Ovary (tissue), 3 donors: ENCODE data around the gene SON.

Source experiments
- EP300 ChIP-seq: sonication (generic); formaldehyde crosslinking; IDR thresholded peaks from one replicate; pipeline ENCODE4 v1.6.1; 2017; ENCODE audit warnings: antibody characterized with exemption
- POLR2A ChIP-seq: fragments of 450-650 bp; IDR thresholded peaks from one replicate; pipeline ENCODE4 v1.6.1; 2017; ENCODE audit warnings: antibody characterized with exemption, mild to moderate bottlenecking, moderate library complexity
- TF ChIP-seq, protein P1 (sequence below), 3 donors: fragments of 450-650 bp in 2 of 3; fragments of 200-600 bp in 1 of 3; IDR thresholded peaks; one replicate each; pipeline versions ENCODE4 v1.5.1 to v1.8.0; 2016 to 2022; ENCODE audit warnings: antibody characterized with exemption in 3 of 3, mild to moderate bottlenecking in 1 of 3
- donor health status: DM: no; HTN: no; CAD: no.

DNA sequence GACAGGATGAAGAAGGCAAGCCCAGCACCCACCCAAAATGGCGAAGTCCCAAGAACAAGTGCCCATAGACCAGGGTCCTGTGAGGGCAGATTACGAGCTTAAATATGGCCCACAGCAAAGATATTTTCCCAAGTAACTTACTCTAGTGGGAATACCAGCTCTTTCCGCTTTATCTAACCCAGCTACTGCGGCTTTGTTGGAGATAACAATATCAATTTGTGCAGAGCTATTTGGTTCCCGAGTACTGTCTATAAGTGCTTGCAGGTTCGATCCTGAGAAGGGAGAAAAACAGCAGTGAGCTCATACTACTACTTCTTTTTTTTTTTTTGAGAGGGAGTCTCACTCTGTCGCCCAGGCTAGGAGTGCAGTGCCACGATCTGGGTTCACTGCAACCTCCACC lies 37.0 kb upstream of the SON start:
- TF ChIP-seq, protein P1, sequence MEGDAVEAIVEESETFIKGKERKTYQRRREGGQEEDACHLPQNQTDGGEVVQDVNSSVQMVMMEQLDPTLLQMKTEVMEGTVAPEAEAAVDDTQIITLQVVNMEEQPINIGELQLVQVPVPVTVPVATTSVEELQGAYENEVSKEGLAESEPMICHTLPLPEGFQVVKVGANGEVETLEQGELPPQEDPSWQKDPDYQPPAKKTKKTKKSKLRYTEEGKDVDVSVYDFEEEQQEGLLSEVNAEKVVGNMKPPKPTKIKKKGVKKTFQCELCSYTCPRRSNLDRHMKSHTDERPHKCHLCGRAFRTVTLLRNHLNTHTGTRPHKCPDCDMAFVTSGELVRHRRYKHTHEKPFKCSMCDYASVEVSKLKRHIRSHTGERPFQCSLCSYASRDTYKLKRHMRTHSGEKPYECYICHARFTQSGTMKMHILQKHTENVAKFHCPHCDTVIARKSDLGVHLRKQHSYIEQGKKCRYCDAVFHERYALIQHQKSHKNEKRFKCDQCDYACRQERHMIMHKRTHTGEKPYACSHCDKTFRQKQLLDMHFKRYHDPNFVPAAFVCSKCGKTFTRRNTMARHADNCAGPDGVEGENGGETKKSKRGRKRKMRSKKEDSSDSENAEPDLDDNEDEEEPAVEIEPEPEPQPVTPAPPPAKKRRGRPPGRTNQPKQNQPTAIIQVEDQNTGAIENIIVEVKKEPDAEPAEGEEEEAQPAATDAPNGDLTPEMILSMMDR (IDR thresholded peaks at IDR 0.05), result no peak
- TF ChIP-seq POLR2A (no peak), EP300 (no peak)
